C4-2B (cell line): ENCODE data around the gene CFAP20DC.

Source experiments
- CTCF ChIP-seq: fragments of 450-650 bp; conservative IDR thresholded peaks from 2 replicates; pipeline ENCODE4 v1.5.1; 2017; ENCODE audit warnings: mild to moderate bottlenecking
- ZFX ChIP-seq: fragments of 450-650 bp; IDR thresholded peaks from 2 replicates; pipeline ENCODE4 v1.6.1; 2017

GRCh38 chr3:58708116-58708791, 341.6 kb downstream of the CFAP20DC start:
- TF ChIP-seq CTCF, result no peak
- no peak for TF ChIP-seq ZFX
